Measurements from ENCODE around the gene RAB15.
A peak's percentile ranks its signal among the peaks of the same experiment; 100 is the strongest.
"Not testable (repeated sequence)": the region's sequence is repeated elsewhere in the genome, so short reads cannot be mapped to it uniquely, and the experiment has no call there.

The RAB15 gene

GRCh38 chr14:64934338-64934929 is 37.7 kb downstream of the RAB15 start:
- no peak for DNase-seq

- DNase-seq, result no peak
Observed at GRCh38 chr14:64932231-64932630, 39.9 kb downstream of the RAB15 start.

DNA sequence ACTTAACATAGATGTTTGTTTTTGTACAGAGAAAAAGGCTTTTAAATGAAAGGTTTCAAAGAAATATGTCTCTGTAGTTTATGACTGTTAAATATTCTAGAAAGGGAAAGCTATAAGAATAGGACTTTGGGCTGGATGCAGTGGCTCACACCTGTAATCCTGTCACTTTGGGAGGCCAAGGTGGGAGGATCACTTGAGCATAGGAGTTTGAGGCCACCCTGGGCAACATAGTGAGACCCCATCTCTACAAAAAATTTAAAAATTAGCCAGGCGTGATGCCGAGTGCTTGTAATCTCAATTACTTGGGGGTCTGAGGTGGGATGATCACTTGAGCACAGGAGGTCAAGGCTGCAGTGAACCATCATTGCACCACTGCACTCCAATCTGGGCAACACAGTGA is 41.0 kb downstream of the RAB15 start:
- DNase-seq, result no peak

GRCh38 chr14:64930085-64930843 is 41.9 kb downstream of the RAB15 start:
- DNase-seq, result no peak

- no peak for DNase-seq
Observed at GRCh38 chr14:64929014-64929359, 43.1 kb downstream of the RAB15 start.

- peak; percentile 46 for DNase-seq
Observed at GRCh38 chr14:64928239-64929013, 43.7 kb downstream of the RAB15 start.

DNA sequence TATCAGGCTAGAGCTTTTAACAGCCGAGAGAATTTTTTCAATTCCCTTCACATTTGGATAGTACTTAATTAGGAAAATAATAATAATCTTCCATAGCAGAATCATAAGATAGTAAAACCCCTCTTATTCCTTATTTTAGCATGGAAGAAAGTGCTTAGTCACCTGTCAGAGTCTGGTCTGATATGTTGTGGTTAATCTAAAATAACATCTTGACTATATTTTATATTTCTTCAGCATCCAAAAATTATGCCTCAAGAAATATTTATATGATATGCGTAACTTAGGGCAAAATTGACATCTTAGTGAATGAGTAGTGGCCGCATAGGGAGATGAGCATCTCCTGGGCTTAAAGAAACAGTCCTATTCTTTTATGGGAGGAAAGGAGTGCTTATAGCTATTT is 45.1 kb downstream of the RAB15 start:
- no peak for DNase-seq

GRCh38 chr14:64926398-64926995 is 45.6 kb downstream of the RAB15 start:
- DNase-seq, result no peak

DNA sequence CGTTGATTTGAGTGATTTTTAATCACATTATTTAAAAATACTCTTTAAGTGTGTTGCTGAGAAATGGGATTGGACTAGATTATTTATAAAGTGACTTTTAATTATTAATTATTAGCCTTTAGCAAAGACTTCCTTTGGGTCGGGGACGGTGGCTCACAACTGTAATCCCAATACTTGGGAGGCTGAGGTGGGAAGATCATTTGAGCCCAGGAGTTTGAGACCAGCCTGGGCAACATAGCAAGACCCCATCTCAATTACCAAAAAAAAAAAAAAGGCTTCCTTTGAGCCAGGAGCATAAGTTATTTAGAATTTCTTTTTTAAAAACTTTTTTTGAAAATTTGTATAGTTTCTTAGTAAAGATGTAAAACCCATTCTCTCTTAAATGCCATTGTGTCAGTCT is 49.1 kb downstream of the RAB15 start:
- no peak for DNase-seq

DNA sequence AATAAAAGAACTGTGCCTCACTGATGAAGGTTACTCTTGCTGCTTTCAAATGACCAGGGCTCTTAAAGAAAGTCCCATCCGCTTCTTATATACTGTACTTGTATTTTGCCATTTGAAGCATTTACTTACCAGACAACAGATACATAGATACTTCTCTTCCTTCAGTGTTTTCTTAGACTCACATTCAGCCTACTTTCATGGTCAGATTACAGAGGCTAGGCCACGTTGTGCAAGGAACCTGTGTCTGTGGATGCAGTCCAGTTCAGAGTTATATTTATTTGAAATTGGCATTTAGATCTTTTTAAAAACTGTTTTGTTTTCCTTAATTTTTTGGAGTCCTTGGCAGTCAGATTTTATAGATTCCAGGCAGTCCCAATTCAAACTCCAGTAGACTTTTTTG is 51.7 kb downstream of the RAB15 start:
- DNase-seq, result no peak

DNA sequence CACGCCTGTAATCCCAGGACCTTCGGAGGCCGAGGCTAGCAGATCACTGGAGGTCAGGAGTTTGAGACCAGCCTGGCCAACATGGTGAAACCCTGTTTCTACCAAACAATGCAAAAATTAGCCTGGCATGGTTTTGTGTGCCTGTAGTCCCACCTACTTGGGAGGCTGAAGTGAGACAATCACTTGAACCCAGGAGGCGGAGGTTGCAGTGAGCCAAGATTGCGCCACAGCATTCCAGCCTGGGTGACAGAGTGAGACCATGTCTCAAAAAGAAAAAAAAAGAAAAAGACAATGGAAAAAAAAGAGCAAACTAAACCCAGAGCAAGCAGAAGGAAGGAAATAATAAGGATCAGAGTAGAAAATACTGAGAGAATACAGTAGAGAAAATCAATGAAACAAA is 52.5 kb downstream of the RAB15 start:
- no peak for DNase-seq

GRCh38 chr14:64919215-64919614 is 52.9 kb downstream of the RAB15 start:
- DNase-seq, result no peak

GRCh38 chr14:64918216-64918615 is 53.9 kb downstream of the RAB15 start:
- DNase-seq, result no peak

DNA sequence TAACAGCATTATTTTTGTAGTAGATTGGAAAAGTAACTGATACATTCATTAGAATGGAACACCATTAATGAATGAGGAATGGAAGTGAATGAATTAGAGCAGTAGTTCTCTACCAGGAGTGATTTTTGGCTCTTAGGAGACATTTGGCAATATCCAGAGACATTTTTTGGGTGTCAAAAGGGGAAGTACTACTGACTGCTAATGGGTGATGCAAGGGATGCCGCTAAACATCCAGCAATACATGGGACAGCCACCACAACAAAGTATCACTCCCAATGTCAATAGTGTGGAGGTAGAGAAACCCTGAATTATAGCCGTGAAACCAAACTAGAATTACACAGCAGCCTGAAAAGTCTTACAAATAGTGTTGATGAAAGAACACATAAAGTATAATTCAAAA is 56.3 kb downstream of the RAB15 start:
- no peak for DNase-seq

DNA sequence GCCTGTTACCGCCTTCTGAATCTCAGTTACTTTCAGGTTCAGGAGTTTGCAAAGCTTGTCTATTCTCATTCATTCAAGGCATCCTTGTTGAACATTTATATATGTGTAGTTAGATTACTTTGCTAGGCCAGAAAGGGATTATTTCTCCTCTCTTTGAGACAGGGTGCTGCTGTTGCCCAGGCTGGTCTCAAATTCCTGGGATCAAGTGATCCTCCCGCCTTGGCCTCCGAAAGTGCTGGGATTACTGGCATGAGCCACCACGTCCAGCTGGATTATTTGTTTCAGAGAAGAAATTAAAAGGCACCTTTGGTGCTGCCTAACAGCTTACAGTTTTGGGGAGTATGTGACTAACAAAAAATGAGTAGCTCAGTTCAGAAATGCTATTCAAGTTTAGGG is 57.1 kb downstream of the RAB15 start:
- no peak for DNase-seq

DNA sequence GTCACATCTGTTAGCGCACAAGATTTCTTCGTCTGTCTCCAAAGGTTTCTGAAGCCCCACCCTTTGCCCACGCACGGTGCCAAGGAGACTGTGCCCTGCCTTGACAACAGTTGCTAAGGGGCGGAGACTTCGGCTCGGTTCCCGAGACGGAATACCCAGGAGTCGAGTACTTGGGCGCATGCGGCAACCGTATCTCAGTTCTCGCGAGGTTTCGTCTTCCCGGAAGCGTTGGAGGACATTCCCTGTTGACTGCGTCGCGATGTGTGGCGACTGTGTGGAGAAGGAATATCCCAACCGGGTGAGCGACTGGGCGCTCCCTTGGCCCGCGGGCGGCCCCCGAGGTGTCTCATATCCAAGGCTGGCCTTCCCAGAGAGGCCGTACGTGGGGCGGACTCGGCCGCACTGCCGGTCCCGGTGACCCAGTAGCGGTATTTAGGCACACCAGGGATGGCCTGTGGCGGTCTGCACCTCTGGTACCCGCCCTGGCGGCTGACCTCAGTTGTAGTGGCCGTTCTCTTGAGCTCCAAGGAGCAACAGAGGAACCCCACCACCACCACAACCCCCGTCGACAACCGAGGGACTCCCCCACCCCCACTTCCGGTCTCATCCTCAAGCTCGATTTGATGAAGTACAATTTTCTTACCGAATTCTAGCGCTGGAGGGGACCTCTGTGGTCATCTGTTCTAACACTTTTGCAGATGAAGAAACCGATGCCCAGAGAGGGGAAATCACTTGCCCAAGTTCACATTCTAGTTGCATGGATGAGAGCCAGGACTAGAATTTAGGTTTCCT is 57.7 kb downstream of the RAB15 start, which contains the start of gene CHURC1:
Gene CHURC1 (plus strand): TSS at position 219 of the 792 bp plus-strand sequence. CDS start 41 bp downstream, at position 260.
- peak; percentile 99 for DNase-seq

- not testable (repeated sequence) for DNase-seq
Observed at GRCh38 chr14:64913477-64913876, 58.7 kb downstream of the RAB15 start.

DNA sequence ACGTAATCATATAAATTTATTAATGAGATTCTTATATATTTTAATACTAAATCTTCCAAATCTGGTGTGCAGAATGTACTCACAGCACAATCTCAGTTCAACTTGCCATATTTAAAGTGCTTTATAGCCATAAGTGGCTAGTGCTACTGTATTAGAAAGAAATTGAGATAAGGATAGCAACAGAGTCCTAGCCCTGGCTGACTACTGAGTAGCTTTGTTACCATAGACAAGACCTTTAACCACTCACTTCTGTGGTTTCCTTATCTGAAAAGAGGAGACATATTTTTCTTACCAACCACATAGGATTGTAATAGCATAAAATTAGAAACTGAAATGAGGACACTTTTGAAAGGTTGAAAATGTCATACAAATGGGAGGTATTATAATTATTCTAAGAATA is 59.9 kb downstream of the RAB15 start:
- no peak for DNase-seq

DNA sequence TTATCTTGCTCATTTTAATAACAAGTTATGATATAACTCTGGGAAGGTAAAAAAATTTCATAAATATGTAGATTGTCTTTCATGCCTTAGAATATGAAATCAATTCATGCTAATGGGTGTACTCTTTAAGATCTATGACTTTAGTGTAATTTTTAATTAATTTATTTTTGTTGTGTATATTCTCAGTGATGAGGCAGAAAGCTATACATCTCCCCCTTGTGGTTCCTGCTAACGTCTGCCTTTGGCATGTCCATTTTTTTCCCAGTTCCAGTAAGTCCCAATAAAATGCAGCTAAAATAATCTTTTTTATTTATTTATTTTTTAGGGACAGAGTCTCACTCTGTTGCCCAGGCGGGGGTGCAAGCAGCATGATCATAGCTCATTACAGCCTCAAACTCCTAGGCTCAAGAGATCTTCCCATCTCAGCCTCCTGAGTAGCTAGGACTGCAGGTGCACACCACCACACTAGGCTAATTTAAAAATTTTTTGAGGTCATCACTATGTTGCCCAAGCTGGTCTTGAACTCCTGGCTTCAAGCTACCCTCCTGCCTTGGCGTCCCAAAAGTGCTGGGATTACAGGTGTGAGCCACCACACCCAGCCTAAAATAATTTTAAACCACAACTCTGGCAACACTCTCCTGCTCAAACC is 61.2 kb downstream of the RAB15 start:
- DNase-seq, result no peak

DNA sequence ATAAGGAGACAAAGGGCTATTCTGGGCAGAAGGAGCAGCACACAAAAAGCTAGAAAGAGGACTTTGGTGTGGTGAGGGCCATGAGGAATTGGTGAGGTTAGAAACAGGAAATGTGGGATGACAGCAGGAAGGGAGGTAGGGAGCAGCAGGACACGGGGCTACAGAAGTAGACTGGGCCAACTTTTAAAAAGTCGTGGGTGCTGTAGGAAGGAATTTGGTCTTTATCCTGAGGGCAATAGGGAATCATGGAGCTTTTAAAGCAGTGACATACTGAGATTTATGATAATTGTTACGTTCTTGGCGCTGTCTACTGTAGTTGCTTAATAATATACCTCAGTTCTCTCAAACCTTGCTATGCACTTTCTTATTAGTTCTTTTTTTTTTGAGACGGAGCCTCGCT is 66.1 kb downstream of the RAB15 start:
- no peak for DNase-seq

GRCh38 chr14:64899958-64900357 is 72.2 kb downstream of the RAB15 start:
- no peak for DNase-seq
